Esophagus squamous epithelium (tissue), 5 donors: ENCODE results near the gene TRMT2B. TPM values are rescaled to one million over a fixed set of nuclear protein-coding genes. Genes with fewer than 3 reads are reported as not detected.
A peak's percentile ranks its signal among the peaks of the same experiment; 100 is the strongest.
"Not testable (repeated sequence)": the region's sequence is repeated elsewhere in the genome, so short reads cannot be mapped to it uniquely, and the experiment has no call there.

Experiments used
- DNase-seq: peaks from one replicate; lab custom pipeline; 2025; lab: John Stamatoyannopoulos, UW
- H3K27ac ChIP-seq, 4 donors: fragments of 200-600 bp; sonication (generic); one replicate each; pipeline ENCODE4 v1.5.1; 2016 to 2019; ENCODE audit warnings: mild to moderate bottlenecking in 1 of 4
- H3K27me3 ChIP-seq, 4 donors: fragments of 200-600 bp; sonication (generic); 1 replicate in 3 of 4; 2 replicates in 1 of 4; pipeline versions ENCODE4 v1.5.1 to v1.6.0; 2017 to 2021; ENCODE audit warnings: antibody characterized with exemption in 1 of 4
- H3K36me3 ChIP-seq, 3 donors: fragments of 200-600 bp; sonication (generic); one replicate each; pipeline ENCODE4 v1.5.1; 2016 to 2019
- H3K4me1 ChIP-seq, 3 donors: fragments of 200-600 bp; sonication (generic); one replicate each; pipeline ENCODE4 v1.5.1; 2017 to 2019
- H3K4me3 ChIP-seq, 4 donors: fragments of 200-600 bp; sonication (generic); 1 replicate in 3 of 4; 2 replicates in 1 of 4; pipeline ENCODE4 v1.5.1; 2016 to 2019; ENCODE audit warnings: mild to moderate bottlenecking in 2 of 4, moderate library complexity in 1 of 4
- H3K9me3 ChIP-seq, 3 donors: fragments of 200-600 bp; sonication (generic); one replicate each; pipeline ENCODE4 v1.5.1; 2016 to 2019
- POLR2A ChIP-seq, 4 donors: fragments of 450-650 bp; IDR thresholded peaks; one replicate each; pipeline ENCODE4 v1.6.1; 2017; ENCODE audit warnings: antibody characterized with exemption in 4 of 4, mild to moderate bottlenecking in 4 of 4, moderate library complexity in 3 of 4
- WGBS, 2 donors: methylation state at CpG; one replicate each; pipeline ENCODE4 v1.1.5; 2018; 5-methylcytosine and 5-hydroxymethylcytosine counted together
- intact Hi-C: fragments of 100-400 bp; cut with DNase I; formaldehyde crosslinking; loops from one replicate; pipeline ENCODE4 v1.15.0; 2022
- total RNA-seq, 4 donors: library from RNA; depleted of rRNA; stranded (reverse); fragments of >200 nt; gene quantifications; one replicate each; pipeline ENCODE4 v1.1.0, GENCODE V29; 2016
- TF ChIP-seq, protein P1 (sequence below), 6 experiments: fragments of 450-650 bp in 4 of 6; fragments of 200-600 bp in 2 of 6; sonication (generic) in 2 of 6; IDR thresholded peaks; one replicate each; pipeline ENCODE4 v1.5.1; 2016 to 2019; ENCODE audit warnings: antibody characterized with exemption in 6 of 6, mild to moderate bottlenecking in 4 of 6, moderate library complexity in 4 of 6
- donor health status: DM: yes; HTN: yes; CAD: no.

Gene TRMT2B
- total RNA-seq, 4 donors from 2014 or later, result 10.5 to 21.0 (median 12.7) TPM

DNA sequence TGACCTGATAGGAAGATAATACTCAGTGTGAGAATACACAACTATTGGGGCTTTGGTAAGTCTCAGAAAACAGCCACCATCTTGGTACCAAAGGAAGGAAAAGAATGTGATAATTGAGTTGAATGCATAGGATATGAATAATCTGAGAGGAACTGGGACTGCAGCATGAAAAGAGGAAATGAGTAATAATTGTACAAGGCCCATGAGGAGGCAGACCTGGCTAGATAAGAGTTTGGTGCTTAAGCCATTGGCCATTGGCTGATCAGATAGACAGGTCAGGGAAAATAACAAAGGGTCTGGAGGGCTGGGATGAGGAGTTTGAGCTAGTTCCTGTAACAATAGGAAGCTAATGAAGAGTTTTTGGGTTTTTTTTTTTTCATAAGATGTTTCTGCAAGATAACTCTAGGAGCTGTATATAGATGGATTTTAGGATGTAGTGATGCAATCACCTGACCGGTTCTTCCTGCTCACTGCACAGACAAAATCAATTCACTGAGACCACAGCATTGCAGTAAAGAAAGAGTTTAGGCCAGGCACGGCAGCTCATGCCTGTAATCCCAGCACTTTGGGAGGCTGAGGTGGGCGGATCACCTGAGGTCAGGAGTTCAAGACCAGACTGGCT, 5.3 kb upstream of the TRMT2B start:
- DNase-seq, result no peak
- WGBS, 2 donors, result 55% methylated on average over 3 of the region's 3 CpGs; no CpG with 5 or more reads in 1 of the 2 donors
- H3K27ac ChIP-seq, result no peak overlapping the region

DNA sequence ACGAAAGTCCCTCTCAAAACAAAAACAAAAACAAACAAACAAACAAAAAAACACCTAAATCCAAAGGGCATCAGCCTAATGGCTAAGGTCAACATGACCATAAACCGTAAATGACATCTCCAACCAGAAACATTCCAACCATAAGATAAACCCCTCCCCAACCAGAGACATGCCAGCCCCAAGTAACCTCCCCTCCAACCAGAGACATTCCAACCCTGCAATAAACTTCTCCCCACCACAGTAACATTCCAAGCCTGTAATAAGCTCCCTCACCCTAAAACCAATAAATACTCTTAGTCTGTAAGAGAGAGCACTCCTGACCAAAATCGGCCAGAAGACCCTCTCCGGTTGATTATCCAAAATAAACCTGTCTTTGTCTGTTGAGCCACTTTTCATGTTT, 4.6 kb upstream of the TRMT2B start:
- H3K36me3 ChIP-seq, DNase-seq, H3K9me3 ChIP-seq, H3K27ac ChIP-seq, H3K27me3 ChIP-seq, H3K4me3 ChIP-seq, intact Hi-C loops, H3K4me1 ChIP-seq: not testable (repeated sequence)
- WGBS, 2 donors, result 90 to 97% methylated on average over 3 of the region's 4 CpGs

More for the DNA sequence above, 5.3 kb upstream of the TRMT2B start:
- Histone ChIP-seq H3K36me3 (no peaks in the 10 kb centered on the region), H3K4me1 (peaks cover 0 to 3% (median 0%) of the 10 kb centered on the region in 3 donors), H3K27me3 (no peaks in the 10 kb centered on the region), H3K4me3 (no peak overlapping the region), H3K9me3 (no peaks in the 10 kb centered on the region)
- TF ChIP-seq POLR2A (IDR thresholded peaks at IDR 0.05), result no peak
- TF ChIP-seq, protein P1, sequence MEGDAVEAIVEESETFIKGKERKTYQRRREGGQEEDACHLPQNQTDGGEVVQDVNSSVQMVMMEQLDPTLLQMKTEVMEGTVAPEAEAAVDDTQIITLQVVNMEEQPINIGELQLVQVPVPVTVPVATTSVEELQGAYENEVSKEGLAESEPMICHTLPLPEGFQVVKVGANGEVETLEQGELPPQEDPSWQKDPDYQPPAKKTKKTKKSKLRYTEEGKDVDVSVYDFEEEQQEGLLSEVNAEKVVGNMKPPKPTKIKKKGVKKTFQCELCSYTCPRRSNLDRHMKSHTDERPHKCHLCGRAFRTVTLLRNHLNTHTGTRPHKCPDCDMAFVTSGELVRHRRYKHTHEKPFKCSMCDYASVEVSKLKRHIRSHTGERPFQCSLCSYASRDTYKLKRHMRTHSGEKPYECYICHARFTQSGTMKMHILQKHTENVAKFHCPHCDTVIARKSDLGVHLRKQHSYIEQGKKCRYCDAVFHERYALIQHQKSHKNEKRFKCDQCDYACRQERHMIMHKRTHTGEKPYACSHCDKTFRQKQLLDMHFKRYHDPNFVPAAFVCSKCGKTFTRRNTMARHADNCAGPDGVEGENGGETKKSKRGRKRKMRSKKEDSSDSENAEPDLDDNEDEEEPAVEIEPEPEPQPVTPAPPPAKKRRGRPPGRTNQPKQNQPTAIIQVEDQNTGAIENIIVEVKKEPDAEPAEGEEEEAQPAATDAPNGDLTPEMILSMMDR (IDR thresholded peaks at IDR 0.05), result no peak
- intact Hi-C loops, result no loop called here

DNA sequence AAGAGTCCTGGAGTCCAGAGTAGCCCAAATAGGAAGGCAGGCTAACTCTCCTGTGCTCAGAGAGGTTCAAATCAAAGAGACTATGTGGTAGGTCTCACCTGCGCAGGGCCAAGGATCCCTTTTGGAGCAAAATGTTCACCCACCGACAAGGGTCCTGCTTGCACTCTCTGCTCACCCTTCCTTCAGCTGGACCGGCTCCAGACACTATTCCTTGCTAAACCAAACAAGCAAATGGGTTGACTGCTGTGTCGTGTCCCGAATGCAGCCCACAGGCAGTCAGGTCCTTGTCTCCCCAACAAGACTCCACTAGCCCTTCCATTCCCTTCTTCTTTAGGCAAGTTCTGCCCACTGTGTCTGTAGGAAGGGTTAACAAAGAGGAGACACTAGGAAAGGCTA, 760 bp downstream of the TRMT2B start:
- H3K27me3 ChIP-seq, result no peaks in the 10 kb centered on the region
- peak overlapping the region; percentile 84 to 94 (median 90) for H3K27ac ChIP-seq
- intact Hi-C loops, result no loop called here
- TF ChIP-seq, protein P1 (IDR thresholded peaks at IDR 0.05), result no peak
- no peak for TF ChIP-seq POLR2A (IDR thresholded peaks at IDR 0.05)
- H3K36me3 ChIP-seq, result no peaks in the 10 kb centered on the region
- peaks cover 0 to 21% (median 0%) of the 10 kb centered on the region in 3 donors for H3K4me1 ChIP-seq
- WGBS, 2 donors, result 0 to 35% methylated on average over 3 to 5 of the region's 5 CpGs
- no peaks in the 10 kb centered on the region for H3K9me3 ChIP-seq
- no peak for DNase-seq
- peak overlapping the region; percentile 52 to 70 (median 68) for H3K4me3 ChIP-seq

DNA sequence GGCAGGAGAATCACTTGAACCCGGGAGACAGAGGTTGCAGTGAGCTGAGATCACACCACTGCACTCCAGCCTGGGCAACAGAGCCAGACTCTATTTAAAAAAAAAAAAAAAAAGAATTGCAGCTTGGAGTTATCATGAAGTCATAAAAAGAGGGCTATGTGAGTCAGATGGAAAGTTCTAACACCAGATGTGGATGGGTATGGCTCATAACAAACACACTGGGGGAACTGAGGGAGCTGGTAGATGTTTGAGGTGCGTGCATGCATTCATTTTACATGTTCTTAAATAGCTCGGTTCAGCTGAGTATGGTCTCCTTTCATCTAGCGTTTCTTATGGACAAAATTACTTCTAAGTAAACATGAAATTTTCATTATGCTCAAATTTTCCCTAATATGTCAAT, 11.7 kb downstream of the TRMT2B start:
- Histone ChIP-seq H3K9me3 (no peaks in the 10 kb centered on the region), H3K27me3 (no peaks in the 10 kb centered on the region), H3K4me1 (no peaks in the 10 kb centered on the region), H3K36me3 (peaks cover 0 to 64% (median 0%) of the 10 kb centered on the region in 3 donors), H3K27ac (no peak overlapping the region), H3K4me3 (no peak overlapping the region)
- intact Hi-C loops, result no loop called here
- DNase-seq, result no peak
- 71 to 78% methylated on average over 3 to 4 of the region's 4 CpGs for whole genome bisulfite sequencing, 2 donors
- TF ChIP-seq, protein P1 (IDR thresholded peaks at IDR 0.05), result no peak
- TF ChIP-seq POLR2A (IDR thresholded peaks at IDR 0.05), result no peak

DNA sequence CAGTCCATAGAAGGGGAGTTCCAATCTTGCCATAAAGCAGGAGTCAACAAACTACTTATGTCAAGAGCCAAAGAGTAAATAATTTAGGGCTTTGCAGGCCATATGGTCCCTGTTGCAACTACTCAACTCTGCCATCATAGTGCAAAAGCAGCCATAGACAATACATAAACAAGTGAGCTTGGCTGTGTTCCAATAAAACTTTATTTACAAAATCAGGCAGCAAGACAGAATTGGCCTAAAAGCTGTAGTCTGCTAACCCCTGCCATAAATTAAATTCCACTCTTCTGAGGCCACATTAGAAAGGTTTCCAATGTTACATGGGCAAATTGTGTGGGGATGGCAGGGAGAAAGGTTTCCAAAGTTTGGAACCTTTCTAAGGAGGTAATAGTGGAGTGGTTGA, 14.7 kb downstream of the TRMT2B start:
- H3K4me1 ChIP-seq, result no peaks in the 10 kb centered on the region
- no peak for TF ChIP-seq POLR2A (IDR thresholded peaks at IDR 0.05)
- TF ChIP-seq, protein P1 (IDR thresholded peaks at IDR 0.05), result no peak
- peaks cover 0 to 80% (median 0%) of the 10 kb centered on the region in 3 donors for H3K36me3 ChIP-seq
- H3K9me3 ChIP-seq, result no peaks in the 10 kb centered on the region
- no peaks in the 10 kb centered on the region for H3K27me3 ChIP-seq
- H3K27ac ChIP-seq, result no peak overlapping the region
- no peak overlapping the region for H3K4me3 ChIP-seq
- DNase-seq, result no peak
- intact Hi-C loops, result no loop called here
